Esophagus muscularis mucosa (tissue), 4 donors: ENCODE data around the gene SEC61B. TPM values are rescaled to one million over a fixed set of nuclear protein-coding genes. Genes with fewer than 3 reads are reported as not detected.

Experiments used
- DNase-seq: peaks from one replicate; pipeline ENCODE4 v3.0.0-alpha.2; 2017; ENCODE audit errors: extremely low spot score
- H3K27ac ChIP-seq, 4 donors: fragments of 200-600 bp; sonication (generic); replicated peaks in 1 of 4; 1 replicate in 3 of 4; 2 replicates in 1 of 4; pipeline ENCODE4 v1.5.1; 2016 to 2019; ENCODE audit warnings: mild to moderate bottlenecking in 1 of 4
- H3K27me3 ChIP-seq, 4 donors: fragments of 200-600 bp; sonication (generic); one replicate each; pipeline versions ENCODE4 v1.5.1 to v1.6.0; 2016 to 2019
- H3K36me3 ChIP-seq, 4 donors: fragments of 200-600 bp; sonication (generic); one replicate each; pipeline ENCODE4 v1.5.1; 2016 to 2019
- H3K4me1 ChIP-seq, 4 donors: fragments of 200-600 bp; sonication (generic); one replicate each; pipeline ENCODE4 v1.5.1; 2016 to 2019
- H3K4me3 ChIP-seq, 4 donors: fragments of 200-600 bp; sonication (generic); 1 replicate in 2 of 4; 2 replicates in 2 of 4; pipeline ENCODE4 v1.5.1; 2016 to 2019; ENCODE audit warnings: mild to moderate bottlenecking in 4 of 4, moderate library complexity in 1 of 4
- H3K9me3 ChIP-seq, 4 donors: fragments of 200-600 bp; sonication (generic); 1 replicate in 3 of 4; 2 replicates in 1 of 4; pipeline ENCODE4 v1.5.1; 2016 to 2019
- CTCF ChIP-seq, 3 experiments: fragments of 200-600 bp in 2 of 3; fragments of 450-650 bp in 1 of 3; sonication (generic) in 2 of 3; IDR thresholded peaks; one replicate each; pipeline ENCODE4 v1.5.1; 2017 to 2019; ENCODE audit warnings: antibody characterized with exemption in 3 of 3, mild to moderate bottlenecking in 2 of 3, moderate library complexity in 1 of 3
- EP300 ChIP-seq: sonication (generic); formaldehyde crosslinking; IDR thresholded peaks from one replicate; pipeline ENCODE4 v1.6.1; 2017; ENCODE audit warnings: antibody characterized with exemption
- POLR2A ChIP-seq: fragments of 450-650 bp; IDR thresholded peaks from one replicate; pipeline ENCODE4 v1.6.1; 2017; ENCODE audit warnings: antibody characterized with exemption, moderate library complexity, mild to moderate bottlenecking, low read depth
- POLR2AphosphoS5 ChIP-seq, 2 donors: sonication (generic); formaldehyde crosslinking; IDR thresholded peaks; one replicate each; pipeline ENCODE4 v1.6.1; 2017; ENCODE audit warnings: antibody characterized with exemption in 2 of 2
- WGBS: methylation state at CpG from one replicate; pipeline ENCODE4 v1.1.5; 2018; 5-methylcytosine and 5-hydroxymethylcytosine counted together
- intact Hi-C: fragments of 100-400 bp; cut with DNase I; formaldehyde crosslinking; loops from one replicate; pipeline ENCODE4 v1.15.1; 2023
- total RNA-seq, 4 donors: library from RNA; depleted of rRNA; stranded (reverse); fragments of >200 nt; gene quantifications; one replicate each; pipeline versions ENCODE4 v1.1.0 to v1.2.1, GENCODE V29; 2016

The SEC61B gene
- total RNA-seq, result 10 to 100 TPM; 53.6 to 67.9 (median 62.9) TPM

GRCh38 chr9:99221621-99222415 is at the start of gene SEC61B, which contains the start of gene ALG2:
SEC61B (plus strand) TSS chr9:99222282; CDS start chr9:99222364, 82 bp downstream.
ALG2 (minus strand) TSS chr9:99221942; CDS start chr9:99221894, 48 bp downstream.
- DNase-seq, result peak; percentile 97
- intact Hi-C loops, result loop anchor here (5.0 kb wide), 1 partner anchor 35 kb away; no protein-coding TSS in a partner anchor
- H3K9me3 ChIP-seq, result no peaks in the 10 kb centered on the region
- H3K4me3 ChIP-seq, result peak within 1 kb of the TSS; percentile 77 to 88 (median 83)
- H3K27me3 ChIP-seq, result no peaks in the 10 kb centered on the region
- peaks cover 0 to 30% (median 15%) of the 10 kb centered on the region in 4 donors for H3K36me3 ChIP-seq
- WGBS, result under 1% methylated on average over 30 of the region's 70 CpGs
- H3K27ac ChIP-seq, result peak within 1 kb of the TSS; percentile 87 to 93 (median 90)
- peak; percentile 92 for TF ChIP-seq POLR2A
- no peak for TF ChIP-seq EP300
- TF ChIP-seq CTCF (IDR thresholded peaks at IDR 0.05), result peak in 1 of 3 experiments; percentile 6
- peak; percentile 98 to 99 for TF ChIP-seq POLR2AphosphoS5 (IDR thresholded peaks at IDR 0.05)
- H3K4me1 ChIP-seq, result peaks cover 67 to 78% (median 71%) of the 10 kb centered on the region in 4 donors

- Histone ChIP-seq H3K9me3 (no peaks in the 10 kb centered on the region), H3K36me3 (no peaks in the 10 kb centered on the region), H3K4me1 (no peaks in the 10 kb centered on the region), H3K27me3 (peaks cover 0 to 12% (median 0%) of the 10 kb centered on the region in 4 donors), H3K27ac (no peak overlapping the region), H3K4me3 (no peak overlapping the region)
- intact Hi-C loops, result no loop called here
- peak; percentile 80 for DNase-seq
- WGBS, result 91% methylated on average over 10 of the region's 10 CpGs
- TF ChIP-seq EP300 (no peak), CTCF (IDR thresholded peaks at IDR 0.05) (no peak), POLR2A (no peak), POLR2AphosphoS5 (IDR thresholded peaks at IDR 0.05) (no peak)
Observed at GRCh38 chr9:99173570-99174504, 48.2 kb upstream of the SEC61B start.

- H3K27me3 ChIP-seq, result peaks cover 0 to 7% (median 0%) of the 10 kb centered on the region in 4 donors
- DNase-seq, result peak; percentile 55
- TF ChIP-seq POLR2A, result no peak
- no peak for TF ChIP-seq POLR2AphosphoS5 (IDR thresholded peaks at IDR 0.05)
- no peak for TF ChIP-seq CTCF (IDR thresholded peaks at IDR 0.05)
- no peak for TF ChIP-seq EP300
- intact Hi-C loops, result no loop called here
- no peak overlapping the region for H3K4me3 ChIP-seq
- no peaks in the 10 kb centered on the region for H3K4me1 ChIP-seq
- no peaks in the 10 kb centered on the region for H3K9me3 ChIP-seq
- WGBS, result 73% methylated on average over 4 of the region's 4 CpGs
- H3K36me3 ChIP-seq, result no peaks in the 10 kb centered on the region
- no peak overlapping the region for H3K27ac ChIP-seq
Observed at GRCh38 chr9:99176527-99177013, 45.5 kb upstream of the SEC61B start.

GRCh38 chr9:99177576-99178366 is 44.3 kb upstream of the SEC61B start:
- no peaks in the 10 kb centered on the region for H3K36me3 ChIP-seq
- no peak overlapping the region for H3K4me3 ChIP-seq
- intact Hi-C loops, result no loop called here
- no peaks in the 10 kb centered on the region for H3K9me3 ChIP-seq
- peak; percentile 75 for DNase-seq
- no peaks in the 10 kb centered on the region for H3K4me1 ChIP-seq
- TF ChIP-seq EP300, result no peak
- TF ChIP-seq POLR2A, result no peak
- no peak for TF ChIP-seq POLR2AphosphoS5 (IDR thresholded peaks at IDR 0.05)
- TF ChIP-seq CTCF (IDR thresholded peaks at IDR 0.05), result no peak
- H3K27me3 ChIP-seq, result no peaks in the 10 kb centered on the region
- H3K27ac ChIP-seq, result no peak overlapping the region
- 78% methylated on average over 8 of the region's 8 CpGs for WGBS
